Body of pancreas (tissue), 4 donors: Measurements from ENCODE around the gene GATA2.

Experiments used
- CTCF ChIP-seq, 7 experiments: fragments of 450-650 bp in 4 of 7; fragments of 200-600 bp in 3 of 7; sonication (generic) in 3 of 7; IDR thresholded peaks; one replicate each; pipeline ENCODE4 v1.5.1; 2016 to 2019; ENCODE audit warnings: antibody characterized with exemption in 7 of 7
- POLR2A ChIP-seq, 3 donors: fragments of 450-650 bp; IDR thresholded peaks; one replicate each; pipeline ENCODE4 v1.6.1; 2016; ENCODE audit warnings: antibody characterized with exemption in 3 of 3, mild to moderate bottlenecking in 2 of 3

- TF ChIP-seq CTCF (IDR thresholded peaks at IDR 0.05) (no peak), POLR2A (IDR thresholded peaks at IDR 0.05) (no peak)
These were observed 29.2 kb downstream of the GATA2 start for GRCh38 chr3:128463771-128464170.
